Measurements from ENCODE around the gene RBFOX1.

RBFOX1 gene

GRCh38 chr16:7736138-7736665 lies 403.6 kb downstream of the RBFOX1 start:
- no peak for TF ChIP-seq CTCF (IDR thresholded peaks at IDR 0.05; ENCODE audit: low read length, missing control alignments)
- DNase-seq (ENCODE audit: low read depth), result no peak
- no peak overlapping the region for H3K4me3 ChIP-seq (replicated peaks; ENCODE audit: low read depth, low read length)

- no peak overlapping the region for H3K4me3 ChIP-seq (replicated peaks; ENCODE audit: low read depth, low read length)
- no peak for DNase-seq (ENCODE audit: low read depth)
- TF ChIP-seq CTCF (IDR thresholded peaks at IDR 0.05; ENCODE audit: low read length, missing control alignments), result no peak
Observed at GRCh38 chr16:7742626-7743025, 410.0 kb downstream of the RBFOX1 start.

GRCh38 chr16:7744546-7745264 lies 412.1 kb downstream of the RBFOX1 start:
- no peak for TF ChIP-seq CTCF (IDR thresholded peaks at IDR 0.05; ENCODE audit: low read length, missing control alignments)
- no peak for DNase-seq (ENCODE audit: low read depth)
- H3K4me3 ChIP-seq (replicated peaks; ENCODE audit: low read depth, low read length), result no peak overlapping the region

GRCh38 chr16:7745276-7745675 lies 412.6 kb downstream of the RBFOX1 start:
- no peak for TF ChIP-seq CTCF (IDR thresholded peaks at IDR 0.05; ENCODE audit: low read length, missing control alignments)
- DNase-seq (ENCODE audit: low read depth), result no peak
- H3K4me3 ChIP-seq (replicated peaks; ENCODE audit: low read depth, low read length), result no peak overlapping the region

- no peak for TF ChIP-seq CTCF (IDR thresholded peaks at IDR 0.05; ENCODE audit: low read length, missing control alignments)
- DNase-seq (ENCODE audit: low read depth), result no peak
Observed at GRCh38 chr16:7746941-7747340, 414.3 kb downstream of the RBFOX1 start.

GRCh38 chr16:7748522-7748921 lies 415.9 kb downstream of the RBFOX1 start:
- no peak overlapping the region for H3K4me3 ChIP-seq (replicated peaks; ENCODE audit: low read depth, low read length)
- no peak for DNase-seq (ENCODE audit: low read depth)
- no peak for TF ChIP-seq CTCF (IDR thresholded peaks at IDR 0.05; ENCODE audit: low read length, missing control alignments)

More at GRCh38 chr16:7746941-7747340, 414.3 kb downstream of the RBFOX1 start:
- H3K4me3 ChIP-seq (replicated peaks; ENCODE audit: low read depth, low read length), result no peak overlapping the region

Measured in fibroblast of pulmonary artery (primary cell).